Activated CD8-positive, alpha-beta memory T cell treated with anti-CD3 and anti-CD28 coated beads, Interleukin-2, amount 10 ng/mL, durations not matched to agents 7 days and 5 days (primary cell): ENCODE measurements around the gene RPN2. TPM values are rescaled to one million over a fixed set of nuclear protein-coding genes. Genes with fewer than 3 reads are reported as not detected.

Source experiments
- ATAC-seq: fragments of 150-1000 bp; cut with Tn5 transposase; one replicate; pipeline ENCODE4 v1.10.0; 2021; ENCODE audit warnings: moderate library complexity
- CTCF ChIA-PET: fragments of 350-600 bp; sonication (Branson Sonifier 250); formaldehyde crosslinking; loops from one replicate; lab custom pipeline; 2021; ENCODE audit warnings: antibody characterized with exemption; lab: Charles Lee
- DNase-seq: peaks from one replicate; pipeline ENCODE4 v3.0.0-alpha.2; 2020
- H3K27ac Mint-ChIP-seq: one replicate; pipeline ENCODE4 v1.8.0; 2021; ENCODE audit warnings: mild to moderate bottlenecking, mixed read lengths
- H3K27me3 Mint-ChIP-seq: one replicate; pipeline ENCODE4 v1.8.0; 2021; ENCODE audit warnings: mixed read lengths
- H3K36me3 Mint-ChIP-seq: one replicate; pipeline ENCODE4 v1.8.0; 2021; ENCODE audit warnings: mild to moderate bottlenecking, mixed read lengths
- H3K4me1 Mint-ChIP-seq: one replicate; pipeline ENCODE4 v1.8.0; 2021; ENCODE audit warnings: mixed read lengths
- H3K4me3 Mint-ChIP-seq: one replicate; pipeline ENCODE4 v1.8.0; 2021; ENCODE audit warnings: mild to moderate bottlenecking, moderate library complexity, mixed read lengths
- H3K9me3 Mint-ChIP-seq: one replicate; pipeline ENCODE4 v1.8.0; 2022; ENCODE audit warnings: low read depth, mixed read lengths
- total RNA-seq, 2 experiments: library from RNA; stranded (reverse); gene quantifications; one replicate each; pipeline ENCODE4 v1.2.3, GENCODE V29; 2021

RPN2 gene
- total RNA-seq, 2 experiments from 2014 or later: 148 to 178 TPM

DNA sequence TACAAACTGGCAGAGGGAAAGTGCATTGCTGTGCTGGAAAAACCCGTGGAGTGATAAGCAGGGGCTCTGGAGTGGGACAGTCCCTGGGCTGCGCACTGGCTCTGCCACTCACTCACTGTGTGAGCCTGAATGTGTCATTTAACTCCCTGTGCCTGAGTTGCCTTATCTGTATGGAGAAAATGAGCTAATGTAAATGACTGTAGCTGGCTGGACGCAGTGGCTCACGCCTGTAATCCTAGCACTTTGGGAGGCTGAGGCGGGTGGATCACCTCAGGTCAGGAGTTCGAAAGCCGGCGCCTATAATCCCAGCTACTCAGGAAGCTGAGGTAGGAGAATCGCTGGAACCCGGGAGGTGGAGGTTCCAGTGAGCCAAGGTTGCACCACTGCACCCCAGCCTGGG lies 18.4 kb upstream of the RPN2 start:
- Mint-ChIP-seq H3K4me3 (no peak overlapping the region), H3K9me3 (no peaks in the 10 kb centered on the region)

GRCh38 chr20:37161830-37162549 lies 17.1 kb upstream of the RPN2 start:
- no peaks in the 10 kb centered on the region for H3K9me3 Mint-ChIP-seq
- CTCF ChIA-PET: interaction anchor here (1.6 kb wide), 1 partner anchor 18 kb away, joined by 4 read pairs; no protein-coding TSS in a partner anchor
- DNase-seq: no peak
- no peak for ATAC-seq
- H3K4me1 Mint-ChIP-seq: no peaks in the 10 kb centered on the region
- no peaks in the 10 kb centered on the region for H3K36me3 Mint-ChIP-seq
- peaks cover 5% of the 10 kb centered on the region for H3K27me3 Mint-ChIP-seq
- H3K27ac Mint-ChIP-seq: no peak overlapping the region
- no peak overlapping the region for H3K4me3 Mint-ChIP-seq

More for the DNA sequence above, 18.4 kb upstream of the RPN2 start:
- DNase-seq: no peak
- Mint-ChIP-seq H3K36me3 (no peaks in the 10 kb centered on the region), H3K27ac (no peak overlapping the region), H3K4me1 (no peaks in the 10 kb centered on the region), H3K27me3 (peaks cover 5% of the 10 kb centered on the region)
- CTCF ChIA-PET: interaction anchor here (1.6 kb wide), 1 partner anchor 17 kb away, joined by 4 read pairs; no protein-coding TSS in a partner anchor
- ATAC-seq: no peak

DNA sequence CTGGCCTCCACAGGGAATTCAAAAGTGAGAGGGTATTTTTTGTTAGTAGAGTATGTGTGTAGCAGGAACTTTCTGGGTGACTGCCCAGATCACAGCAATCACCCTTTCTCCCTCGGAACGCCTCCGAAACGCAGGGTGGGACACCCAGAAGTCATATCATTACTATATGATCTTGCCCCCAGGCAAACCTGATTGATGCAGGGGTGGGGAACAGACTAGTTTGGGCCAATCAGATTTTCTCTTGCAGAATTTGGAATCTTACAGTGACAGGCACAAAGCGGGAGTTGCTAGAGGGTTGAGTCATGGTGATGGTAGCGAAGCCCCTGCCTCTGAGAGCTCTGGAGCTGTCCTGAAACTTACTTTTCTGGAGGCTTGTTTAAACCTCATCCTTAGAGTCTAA lies 16.5 kb upstream of the RPN2 start:
- DNase-seq: no peak
- Mint-ChIP-seq H3K36me3 (no peaks in the 10 kb centered on the region), H3K4me3 (no peak overlapping the region), H3K27ac (no peak overlapping the region), H3K27me3 (peaks cover 5% of the 10 kb centered on the region), H3K4me1 (no peaks in the 10 kb centered on the region), H3K9me3 (no peaks in the 10 kb centered on the region)
- CTCF ChIA-PET: no interaction called here
- ATAC-seq: no peak

DNA sequence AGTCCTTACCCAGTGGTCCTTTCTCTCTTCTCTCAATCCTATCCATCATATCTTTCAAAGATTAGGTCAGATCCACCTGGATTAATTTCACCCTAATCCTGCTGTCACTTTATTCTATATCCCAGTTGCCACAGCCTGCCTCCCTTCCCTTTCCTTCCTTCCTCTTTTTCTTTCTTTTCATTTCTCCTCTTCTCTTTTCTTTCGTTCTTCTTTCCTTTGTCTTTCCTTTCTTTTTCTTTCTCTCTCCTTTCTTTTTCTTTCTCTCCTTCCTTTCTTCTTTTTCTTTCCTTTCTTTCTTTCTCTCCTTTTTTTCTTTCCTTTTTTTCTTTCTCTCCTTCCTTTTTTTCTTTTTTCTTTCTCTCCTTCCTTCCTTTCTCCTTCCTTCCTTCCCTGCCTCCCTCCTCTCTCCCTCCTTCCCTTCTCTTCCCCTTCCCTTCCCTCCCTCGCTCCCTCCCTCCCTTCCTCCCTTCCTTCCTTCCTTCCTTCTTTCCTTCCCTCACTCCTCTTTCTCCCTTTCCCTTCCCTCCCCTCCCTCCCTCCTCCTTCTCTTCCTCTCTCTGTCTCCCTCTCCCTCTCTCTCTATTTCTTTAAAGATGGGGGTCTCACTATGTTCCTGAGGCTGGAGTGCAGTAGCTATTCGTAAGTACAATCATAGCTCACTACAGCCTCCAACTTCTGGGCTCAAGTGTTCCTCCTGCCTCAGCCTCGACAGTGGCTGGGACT lies 15.1 kb upstream of the RPN2 start:
- H3K4me1 Mint-ChIP-seq: no peaks in the 10 kb centered on the region
- ATAC-seq: no peak
- no peak for DNase-seq
- peaks cover 5% of the 10 kb centered on the region for H3K27me3 Mint-ChIP-seq
- H3K9me3 Mint-ChIP-seq: no peaks in the 10 kb centered on the region
- H3K4me3 Mint-ChIP-seq: no peak overlapping the region
- H3K36me3 Mint-ChIP-seq: no peaks in the 10 kb centered on the region
- CTCF ChIA-PET: no interaction called here
- no peak overlapping the region for H3K27ac Mint-ChIP-seq

GRCh38 chr20:37165031-37165430 lies 14.1 kb upstream of the RPN2 start:
- H3K4me1 Mint-ChIP-seq: no peaks in the 10 kb centered on the region
- no peak overlapping the region for H3K4me3 Mint-ChIP-seq
- no peak overlapping the region for H3K27ac Mint-ChIP-seq
- H3K9me3 Mint-ChIP-seq: no peaks in the 10 kb centered on the region
- peaks cover 5% of the 10 kb centered on the region for H3K27me3 Mint-ChIP-seq
- DNase-seq (no peak), ATAC-seq (no peak)
- CTCF ChIA-PET: no interaction called here
- no peaks in the 10 kb centered on the region for H3K36me3 Mint-ChIP-seq

GRCh38 chr20:37166867-37167266 lies 12.3 kb upstream of the RPN2 start:
- DNase-seq (no peak), ATAC-seq (no peak)
- Mint-ChIP-seq H3K36me3 (no peaks in the 10 kb centered on the region), H3K27me3 (peaks cover 5% of the 10 kb centered on the region), H3K27ac (no peak overlapping the region), H3K9me3 (no peaks in the 10 kb centered on the region), H3K4me1 (no peaks in the 10 kb centered on the region), H3K4me3 (no peak overlapping the region)
- CTCF ChIA-PET: interaction anchor here (1.3 kb wide), 1 partner anchor 25 kb away, joined by 4 read pairs; no protein-coding TSS in a partner anchor

- CTCF ChIA-PET: interaction anchor here (1.4 kb wide), 1 partner anchor 23 kb away, joined by 4 read pairs; no protein-coding TSS in a partner anchor
- Mint-ChIP-seq H3K27me3 (no peaks in the 10 kb centered on the region), H3K4me3 (no peak overlapping the region), H3K9me3 (no peaks in the 10 kb centered on the region), H3K36me3 (peaks cover 4% of the 10 kb centered on the region), H3K27ac (no peak overlapping the region), H3K4me1 (peaks cover under 1% of the 10 kb centered on the region)
- ATAC-seq (no peak), DNase-seq (no peak)
Observed at GRCh38 chr20:37172836-37173235, 6.3 kb upstream of the RPN2 start.

DNA sequence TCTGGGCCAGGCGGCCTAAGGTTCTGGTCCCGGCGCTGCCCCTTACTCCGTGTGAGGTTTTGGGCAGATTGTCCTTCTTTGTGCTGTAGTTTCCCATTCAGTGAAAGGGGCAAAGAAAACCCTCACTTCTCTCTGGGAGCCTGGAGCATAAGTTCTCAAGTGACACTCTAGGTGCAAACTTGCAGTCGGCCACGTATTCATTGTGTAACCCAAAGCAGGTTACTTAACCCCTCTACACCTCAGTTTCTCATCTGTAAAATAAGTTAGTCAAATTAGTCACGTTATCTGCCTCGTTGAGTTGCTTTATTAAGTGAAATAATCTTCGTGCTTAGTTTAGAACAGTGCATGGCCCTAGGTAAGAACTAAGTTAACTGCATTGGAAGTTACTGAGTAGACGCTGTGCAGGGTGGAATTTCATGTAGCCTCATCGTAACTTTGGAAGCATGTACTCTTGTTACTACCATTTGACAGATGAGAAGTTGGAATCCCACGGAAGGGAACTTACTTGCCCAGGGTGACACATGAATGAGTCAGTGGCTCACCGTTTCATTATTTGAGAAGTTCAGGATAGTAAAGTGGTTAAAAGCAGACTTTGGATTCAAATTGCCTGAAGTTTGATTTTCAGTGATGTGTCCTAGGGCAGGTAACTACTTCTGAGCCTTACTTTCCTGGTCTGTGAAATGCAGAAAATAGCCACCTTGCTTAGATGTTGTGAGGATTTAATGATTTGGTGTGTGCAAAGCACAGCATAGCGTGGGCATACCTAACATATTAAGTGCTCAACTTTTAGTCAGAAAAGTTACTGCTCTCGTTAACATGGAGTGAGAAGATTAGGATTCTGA lies 774 bp downstream of the RPN2 start:
- no peaks in the 10 kb centered on the region for H3K9me3 Mint-ChIP-seq
- H3K4me3 Mint-ChIP-seq: peak overlapping the region; percentile 84
- H3K36me3 Mint-ChIP-seq: peaks cover 21% of the 10 kb centered on the region
- H3K4me1 Mint-ChIP-seq: peaks cover 37% of the 10 kb centered on the region
- H3K27me3 Mint-ChIP-seq: no peaks in the 10 kb centered on the region
- peak overlapping the region; percentile 94 for H3K27ac Mint-ChIP-seq
- DNase-seq (no peak), ATAC-seq (no peak)
- CTCF ChIA-PET: interaction anchor here (1.1 to 3.3 kb wide), 5 partner anchors 11 to 854 kb away, joined by 3 to 65 read pairs (median 5); partner anchors contain the start of genes BLCAP and RPRD1B

DNA sequence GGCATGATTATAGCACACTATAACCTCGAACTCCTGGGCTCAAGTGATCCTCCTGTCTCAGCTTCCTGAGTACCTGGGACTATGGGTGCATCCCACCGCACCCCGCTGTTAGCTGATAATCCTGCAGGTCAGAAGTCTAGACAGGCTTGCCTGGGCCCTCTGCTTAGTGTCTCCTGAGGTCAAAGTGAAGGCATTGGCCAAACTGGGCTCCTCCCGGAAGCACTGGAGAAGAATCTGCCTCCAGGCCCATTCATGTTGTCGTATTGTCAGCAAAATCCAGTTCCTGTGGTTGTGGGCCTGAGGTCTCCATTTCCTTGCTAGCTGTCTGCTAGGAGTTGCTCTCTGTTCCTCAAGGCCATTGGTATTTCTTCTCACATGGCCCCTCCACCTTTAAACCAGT lies 6.6 kb downstream of the RPN2 start:
- H3K9me3 Mint-ChIP-seq: no peaks in the 10 kb centered on the region
- ATAC-seq (no peak), DNase-seq (no peak)
- peak overlapping the region; percentile 35 for H3K27ac Mint-ChIP-seq
- no peaks in the 10 kb centered on the region for H3K27me3 Mint-ChIP-seq
- H3K4me3 Mint-ChIP-seq: no peak overlapping the region
- peaks cover 56% of the 10 kb centered on the region for H3K4me1 Mint-ChIP-seq
- CTCF ChIA-PET: interaction anchor here (2.0 kb wide), 1 partner anchor 10 kb away, joined by 5 read pairs; no protein-coding TSS in a partner anchor
- H3K36me3 Mint-ChIP-seq: peaks cover 52% of the 10 kb centered on the region

DNA sequence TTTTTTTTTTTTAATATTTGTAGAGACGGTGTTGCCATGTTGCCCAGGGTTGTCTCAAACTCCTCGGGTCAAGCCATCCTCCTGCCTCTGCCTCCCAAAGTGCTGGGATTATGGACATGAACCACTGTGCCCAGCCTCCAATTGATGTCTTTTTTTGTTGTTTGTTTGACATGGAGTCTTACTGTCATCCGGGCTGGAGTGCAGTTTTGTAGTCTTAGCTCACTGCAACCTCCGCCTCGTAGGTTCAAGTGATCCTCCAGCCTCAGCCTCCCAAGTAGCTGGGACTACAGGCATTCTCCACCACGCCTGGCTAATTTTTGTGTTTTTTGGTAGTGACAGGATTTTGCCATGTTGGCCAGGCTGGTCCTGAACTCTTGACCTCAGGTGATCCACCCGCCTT lies 9.7 kb downstream of the RPN2 start:
- no peaks in the 10 kb centered on the region for H3K9me3 Mint-ChIP-seq
- DNase-seq (no peak), ATAC-seq (no peak)
- H3K4me3 Mint-ChIP-seq: no peak overlapping the region
- H3K36me3 Mint-ChIP-seq: peaks cover 52% of the 10 kb centered on the region
- H3K27ac Mint-ChIP-seq: no peak overlapping the region
- CTCF ChIA-PET: interaction anchor here (1.0 to 7.7 kb wide), 4 partner anchors 9 to 345 kb away, joined by 3 to 65 read pairs (median 20); partner anchors contain the start of genes MROH8 and RPN2
- H3K27me3 Mint-ChIP-seq: no peaks in the 10 kb centered on the region
- peaks cover 57% of the 10 kb centered on the region for H3K4me1 Mint-ChIP-seq

DNA sequence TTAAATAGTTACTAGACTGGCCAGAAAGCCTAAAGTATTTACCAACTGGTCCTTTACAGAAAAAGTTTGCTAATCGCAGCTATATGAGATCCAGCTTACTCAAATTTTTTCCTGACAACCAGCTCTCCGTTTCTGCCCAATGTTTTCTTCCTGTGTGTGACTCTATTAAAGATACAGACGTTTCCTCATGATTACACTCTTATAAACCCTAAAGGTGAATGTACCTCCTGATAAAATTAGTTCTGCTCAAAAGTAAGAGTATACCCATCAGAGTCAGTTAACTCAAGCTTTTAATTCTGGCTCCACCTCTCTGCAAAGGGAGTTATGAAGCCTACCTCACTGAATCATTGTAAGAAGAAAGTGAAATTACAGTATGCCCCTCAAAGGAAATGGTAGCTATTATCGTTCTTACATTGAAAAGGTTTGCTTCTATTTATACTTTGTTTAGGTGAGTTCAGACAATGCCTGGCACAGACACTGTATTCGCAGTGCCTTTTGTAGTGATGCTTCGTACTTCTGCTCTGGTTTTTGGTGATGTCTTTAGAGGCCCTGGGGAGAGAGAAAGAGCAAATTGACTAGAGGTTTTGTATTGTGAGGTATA lies 10.4 kb downstream of the RPN2 start:
- no peak for DNase-seq
- CTCF ChIA-PET: interaction anchor here (0.7 to 7.7 kb wide), 7 partner anchors 7 to 344 kb away, joined by 3 to 65 read pairs (median 5); partner anchors contain the start of genes MROH8 and RPN2
- peaks cover 50% of the 10 kb centered on the region for H3K36me3 Mint-ChIP-seq
- peak overlapping the region; percentile 28 for H3K4me3 Mint-ChIP-seq
- H3K9me3 Mint-ChIP-seq: no peaks in the 10 kb centered on the region
- ATAC-seq: peak; percentile 60
- peak overlapping the region; percentile 77 for H3K27ac Mint-ChIP-seq
- no peaks in the 10 kb centered on the region for H3K27me3 Mint-ChIP-seq
- peaks cover 58% of the 10 kb centered on the region for H3K4me1 Mint-ChIP-seq

- Mint-ChIP-seq H3K27ac (peak overlapping the region; percentile 77), H3K9me3 (no peaks in the 10 kb centered on the region), H3K27me3 (no peaks in the 10 kb centered on the region), H3K4me3 (no peak overlapping the region), H3K4me1 (peaks cover 67% of the 10 kb centered on the region), H3K36me3 (peaks cover 43% of the 10 kb centered on the region)
- CTCF ChIA-PET: interaction anchor here (0.6 to 7.7 kb wide), 6 partner anchors 8 to 343 kb away, joined by 3 to 65 read pairs (median 8); partner anchors contain the start of genes MROH8 and RPN2
- ATAC-seq: no peak
- DNase-seq: no peak
Observed at GRCh38 chr20:37190354-37191112, 11.4 kb downstream of the RPN2 start.
